GM12878 (cell line): Measurements from ENCODE around the gene ZNF526. TPM values are rescaled to one million over a fixed set of nuclear protein-coding genes. Genes with fewer than 3 reads are reported as not detected.

Experiments used
- ATAC-seq: fragments of 200-7000 bp; cut with Tn5 transposase; 3 replicates; pipeline ENCODE4 v1.9.1; 2020; ENCODE audit warnings: mild to moderate bottlenecking, moderate library complexity
- BruUV-seq: library from RNA; stranded (reverse); fragments of 400-500 nt; replicated peaks from 2 replicates; lab custom pipeline; 2021; lab: Mats Ljungman, UMichigan
- CTCF ChIA-PET: fragments of 300-600 bp; sonication (Branson Sonifier 250); formaldehyde crosslinking; extraction: SDS; loops from one replicate; lab custom pipeline; 2021; ENCODE audit warnings: inconsistent platforms; lab: Yijun Ruan, JAX
- POLR2A ChIA-PET: fragments of 350-600 bp; formaldehyde crosslinking; extraction: SDS; loops from one replicate; lab custom pipeline; 2021; ENCODE audit warnings: inconsistent platforms; lab: Charles Lee
- RAD21 ChIA-PET: fragments of 300-600 bp; sonication (Branson Sonifier 250); formaldehyde crosslinking; loops from one replicate; lab custom pipeline; 2023; ENCODE audit warnings: antibody characterized with exemption; ENCODE audit not compliant: unreplicated experiment; lab: Charles Lee
- SMC1A ChIA-PET: fragments of 300-600 bp; sonication (Branson Sonifier 250); formaldehyde crosslinking; loops from one replicate; lab custom pipeline; 2023; ENCODE audit not compliant: unreplicated experiment, uncharacterized antibody; lab: Charles Lee
- DNase-seq: peaks from one replicate; pipeline ENCODE4 v3.0.0-alpha.2; 2011; ENCODE audit warnings: low read depth, low spot score
- FAIRE-seq: peaks from 3 replicates; lab custom pipeline; 2011; peaks lifted over from hg19 to GRCh38; lab: Jason Lieb, UNC
- H2AFZ ChIP-seq: 2 replicates; pipeline ENCODE4 v1.6.0; 2011; ENCODE audit warnings: low read depth, low read length, control low read depth; ENCODE audit not compliant: control insufficient read depth
- H3K27ac ChIP-seq: 2 replicates; pipeline ENCODE4 v1.5.1; 2011; ENCODE audit warnings: control low read depth; ENCODE audit not compliant: control insufficient read depth, insufficient read depth
- H3K27me3 ChIP-seq, 2 experiments: replicated peaks in 1 of 2; 2 replicates each; pipeline versions ENCODE4 v1.6.0 to v1.6.1; 2011; ENCODE audit warnings: low read length in 1 of 2; ENCODE audit not compliant: control insufficient read depth in 2 of 2, insufficient read depth in 2 of 2
- H3K36me3 ChIP-seq, 2 experiments: 2 replicates each; pipeline ENCODE4 v1.5.1; 2011; ENCODE audit warnings: low read length in 1 of 2; ENCODE audit not compliant: control insufficient read depth in 2 of 2, insufficient read depth in 2 of 2
- H3K4me1 ChIP-seq: 2 replicates; pipeline ENCODE4 v1.6.1; 2011; ENCODE audit warnings: mild to moderate bottlenecking, low read length, moderate library complexity, mixed read lengths; ENCODE audit not compliant: control insufficient read depth, insufficient read depth
- H3K4me2 ChIP-seq: 2 replicates; pipeline ENCODE4 v1.6.0; 2011; ENCODE audit warnings: control low read depth; ENCODE audit not compliant: control insufficient read depth, insufficient read depth
- H3K4me3 ChIP-seq: fragments of 200-600 bp; sonication (generic); 2 replicates; pipeline ENCODE4 v1.5.1; 2016
- H3K79me2 ChIP-seq: 2 replicates; pipeline ENCODE4 v1.6.0; 2011; ENCODE audit warnings: low read length; ENCODE audit not compliant: control insufficient read depth, insufficient read depth
- H3K9ac ChIP-seq: 2 replicates; pipeline ENCODE4 v1.8.0; 2011; ENCODE audit warnings: low read length, control low read depth, mixed read lengths; ENCODE audit not compliant: control insufficient read depth, insufficient read depth
- H3K9me3 ChIP-seq: replicated peaks from 3 replicates; pipeline ENCODE4 v1.5.1; 2011; ENCODE audit warnings: mild to moderate bottlenecking, low read length; ENCODE audit not compliant: control insufficient read depth, insufficient read depth
- H4K20me1 ChIP-seq: 2 replicates; pipeline ENCODE4 v1.6.0; 2011; ENCODE audit not compliant: control insufficient read depth, insufficient read depth
- BCL11A ChIP-seq: IDR thresholded peaks from 2 replicates; pipeline ENCODE4 v1.6.1; 2011; ENCODE audit warnings: low read depth, low read length
- E4F1 ChIP-seq: fragments of 450-650 bp; IDR thresholded peaks from 2 replicates; pipeline ENCODE4 v1.6.1; 2018; ENCODE audit warnings: borderline replicate concordance, mild to moderate bottlenecking; ENCODE audit not compliant: partially characterized antibody
- ESRRA ChIP-seq: IDR thresholded peaks from 2 replicates; pipeline ENCODE4 v1.6.1; 2012; ENCODE audit warnings: mild to moderate bottlenecking, low read length, improper control_type of control experiment
- STAT1 ChIP-seq: fragments of 450-650 bp; conservative IDR thresholded peaks from 2 replicates; pipeline ENCODE4 v1.6.1; 2014; ENCODE audit warnings: antibody characterized with exemption, mild to moderate bottlenecking
- ZSCAN29 ChIP-seq: fragments of 450-650 bp; IDR thresholded peaks from 2 replicates; pipeline ENCODE4 v1.6.1; 2017; ENCODE audit warnings: mild to moderate bottlenecking, moderate library complexity
- whole genome bisulfite sequencing: methylation state at CpG from one replicate; pipeline ENCODE4 v1.1.6; 2016; ENCODE audit warnings: low lambda C conversion rate; ENCODE audit not compliant: insufficient replicate concordance, insufficient coverage; ENCODE audit errors: missing lambda C conversion rate; 5-methylcytosine and 5-hydroxymethylcytosine counted together
- in situ Hi-C: fragments of 300-500 bp; cut with MboI; formaldehyde crosslinking; loops from 9 replicates; pipeline ENCODE4 v1.14.3; 2018; ENCODE audit warnings: mixed read lengths
- intact Hi-C: fragments of 100-400 bp; cut with micrococcal nuclease; formaldehyde crosslinking; loops from one replicate; pipeline ENCODE4 v1.14.2; 2022; ENCODE audit not compliant: unreplicated experiment
- polyA plus RNA-seq, 11 experiments: library from polyadenylated mRNA; depleted of rRNA in 4 of 11; unstranded in 6 of 11; stranded (reverse) in 5 of 11; fragments of >200 nt; fragmentation: Nextera tagmentation in 4 of 11; fragmentation: Illumina TruSeq in 1 of 11; extraction: Ambion mirVana in 4 of 11; extraction: Trizol in 1 of 11; gene quantifications; 1 replicate in 1 of 11; 2 replicates in 10 of 11; pipeline versions ENCODE4 v1.2.1 to v1.2.3, GENCODE V29; 2011 to 2016; ENCODE audit warnings: inconsistent platforms in 2 of 11, missing spikeins in 2 of 11, low read depth in 1 of 11
- total RNA-seq, 4 experiments: library from RNA; depleted of rRNA in 3 of 4; stranded (reverse); fragments of >200 nt in 3 of 4; fragmentation: Illumina TruSeq in 1 of 4; extraction: Trizol in 1 of 4; gene quantifications; 2 replicates each; pipeline versions ENCODE4 v1.2.1 to v1.2.3, GENCODE V29; 2013 to 2021

ZNF526 gene
- total and polyA plus RNA-seq, 10 of the 15 experiments (the other 5 are each of a cell fraction or from before 2014, with no cell fraction given), result 1.8 to 18.3 (median 5.5) TPM

GRCh38 chr19:42228641-42229040, 8.5 kb downstream of the ZNF526 start:
- in situ Hi-C loops (no loop called here), intact Hi-C loops (no loop called here)
- no peak overlapping the region for H3K27ac ChIP-seq
- H3K4me1 ChIP-seq, result no peaks in the 10 kb centered on the region
- SMC1A ChIA-PET, result interaction anchor here (1.0 to 1.1 kb wide), 2 partner anchors 43 to 68 kb away, joined by 3 to 4 read pairs; no protein-coding TSS in a partner anchor
- 82% methylated on average over 4 of the region's 4 CpGs for WGBS
- no peaks in the 10 kb centered on the region for H3K9me3 ChIP-seq
- H3K9ac ChIP-seq, result no peak overlapping the region
- RAD21 ChIA-PET, result no interaction called here
- no peaks in the 10 kb centered on the region for H3K27me3 ChIP-seq
- no peak for DNase-seq
- ATAC-seq, result no peak
- TF ChIP-seq BCL11A (no peak), ESRRA (no peak), STAT1 (no peak), E4F1 (no peak), ZSCAN29 (no peak)
- no peak for FAIRE-seq
- H3K36me3 ChIP-seq, result peaks cover 30 to 40% of the 10 kb centered on the region in 2 experiments
- no peak overlapping the region for H3K4me2 ChIP-seq
- CTCF ChIA-PET, result interaction anchor here (0.6 kb wide), 2 partner anchors 61 to 121 kb away, joined by 3 to 4 read pairs; no protein-coding TSS in a partner anchor
- no TSS peak for BruUV-seq
- H4K20me1 ChIP-seq, result no peaks in the 10 kb centered on the region; the same call in none of the 2 replicates
- no peaks in the 10 kb centered on the region; the same call in none of the 2 replicates for H3K79me2 ChIP-seq
- H3K4me3 ChIP-seq, result no peak overlapping the region
- POLR2A ChIA-PET, result interaction anchor here (1.2 kb wide), 2 partner anchors 15 to 16 kb away, joined by 3 read pairs; no protein-coding TSS in a partner anchor
- H2AFZ ChIP-seq, result no peak overlapping the region
